K562 (cell line): ENCODE measurements around the gene PARD3. TPM values are rescaled to one million over a fixed set of nuclear protein-coding genes. Genes with fewer than 3 reads are reported as not detected.

Source experiments
- ATAC-seq: fragments of 200-7000 bp; cut with Tn5 transposase; 3 replicates; pipeline ENCODE4 v1.9.1; 2020; ENCODE audit warnings: moderate library complexity
- BruUV-seq: library from RNA; stranded (reverse); fragments of 400-500 nt; replicated peaks from 2 replicates; lab custom pipeline; 2021; lab: Mats Ljungman, UMichigan
- CTCF ChIA-PET: fragments of 300-600 bp; formaldehyde crosslinking; extraction: SDS; loops from one replicate; lab custom pipeline; 2021; ENCODE audit warnings: low intra/inter-chr PET ratio; lab: Yijun Ruan, JAX
- POLR2A ChIA-PET: fragments of 300-600, 350-650 bp; sonication (Branson Sonifier 250); formaldehyde crosslinking; extraction: SDS; loops from one replicate; lab custom pipeline; 2021; ENCODE audit warnings: antibody characterized with exemption, inconsistent platforms; lab: Yijun Ruan, JAX
- DNase-seq, 4 experiments: peaks; one replicate each; pipeline versions ENCODE4 v3.0.0 to v3.0.0-alpha.2; 2011 to 2018; ENCODE audit warnings: low spot score in 3 of 4, mixed read lengths in 3 of 4; ENCODE audit errors: extremely low read depth in 1 of 4
- FAIRE-seq: peaks from 2 replicates; lab custom pipeline; 2011; peaks lifted over from hg19 to GRCh38; lab: Jason Lieb, UNC
- H2AFZ ChIP-seq: 2 replicates; pipeline ENCODE4 v1.6.0; 2011; ENCODE audit warnings: low read depth, low read length, control low read depth, inconsistent platforms
- H3K27ac ChIP-seq: fragments of 200-600 bp; 3 replicates; pipeline ENCODE4 v1.8.0; 2011; ENCODE audit warnings: low read depth, mild to moderate bottlenecking, control low read depth, inconsistent platforms, low read length, moderate library complexity, mixed read lengths; ENCODE audit errors: extremely low read depth
- H3K27me3 ChIP-seq, 2 experiments: fragments of 300-600 bp in 1 of 2; 2 replicates in 1 of 2; 3 replicates in 1 of 2; pipeline versions ENCODE4 v1.6.0 to v1.8.0; 2011; ENCODE audit warnings: inconsistent platforms in 2 of 2, low read length in 2 of 2, mild to moderate bottlenecking in 1 of 2, mixed read lengths in 1 of 2, moderate library complexity in 1 of 2; ENCODE audit not compliant: control insufficient read depth in 2 of 2, insufficient read depth in 2 of 2
- H3K36me3 ChIP-seq: fragments of 300-600 bp; 3 replicates; pipeline ENCODE4 v1.8.0; 2011; ENCODE audit warnings: mild to moderate bottlenecking, low read length, inconsistent platforms; ENCODE audit not compliant: control insufficient read depth, insufficient read depth
- H3K4me1 ChIP-seq, 2 experiments: fragments of 200-600 bp in 1 of 2; replicated peaks in 1 of 2; 2 replicates in 1 of 2; 3 replicates in 1 of 2; pipeline versions ENCODE4 v1.5.1 to v1.8.0; 2011; ENCODE audit warnings: inconsistent platforms in 2 of 2, low read length in 2 of 2, mild to moderate bottlenecking in 1 of 2, mixed read lengths in 1 of 2, moderate library complexity in 1 of 2; ENCODE audit not compliant: control insufficient read depth in 2 of 2, insufficient read depth in 2 of 2
- H3K4me2 ChIP-seq: 2 replicates; pipeline ENCODE4 v1.6.1; 2011; ENCODE audit warnings: low read length, control low read depth, inconsistent platforms, mixed read lengths; ENCODE audit not compliant: insufficient read depth
- H3K4me3 ChIP-seq: fragments of 200-600 bp; sonication (generic), shearing (Covaris generic); 2 replicates; pipeline ENCODE4 v1.5.1; 2016; ENCODE audit warnings: control low read depth, inconsistent platforms
- H3K79me2 ChIP-seq: fragments of 200-600 bp; 3 replicates; pipeline ENCODE4 v1.8.0; 2011; ENCODE audit warnings: low read length, inconsistent platforms; ENCODE audit not compliant: control insufficient read depth, insufficient read depth
- H3K9ac ChIP-seq, 2 experiments: 2 replicates each; pipeline versions ENCODE4 v1.6.0 to v1.6.1; 2011; ENCODE audit warnings: low read depth in 2 of 2, low read length in 2 of 2, control low read depth in 1 of 2, inconsistent platforms in 1 of 2, mild to moderate bottlenecking in 1 of 2, mixed read lengths in 1 of 2; ENCODE audit not compliant: insufficient read depth in 1 of 2
- H3K9me1 ChIP-seq: one replicate; pipeline ENCODE4 v1.6.0; 2011; ENCODE audit warnings: inconsistent platforms, mild to moderate bottlenecking, low read length, moderate library complexity; ENCODE audit not compliant: control insufficient read depth, insufficient read depth
- H3K9me3 ChIP-seq: replicated peaks from 2 replicates; pipeline ENCODE4 v1.5.1; 2011; ENCODE audit warnings: low read depth, low read length, inconsistent platforms; ENCODE audit not compliant: control insufficient read depth, insufficient read depth
- H4K20me1 ChIP-seq: replicated peaks from 2 replicates; pipeline ENCODE4 v1.6.1; 2011; ENCODE audit warnings: low read length, inconsistent platforms, mixed read lengths; ENCODE audit not compliant: control insufficient read depth, insufficient read depth
- GATAD2B ChIP-seq: fragments of 450-650 bp; IDR thresholded peaks from 2 replicates; pipeline ENCODE4 v1.6.1; 2017; ENCODE audit warnings: mild to moderate bottlenecking, borderline replicate concordance
- HINFP ChIP-seq: fragments of 450-650 bp; conservative IDR thresholded peaks from 2 replicates; pipeline ENCODE4 v1.6.1; 2016; ENCODE audit warnings: missing genetic modification characterization, low read depth, mild to moderate bottlenecking, control low read depth, missing compliant biosample characterization
- HNRNPLL ChIP-seq: fragments of 200-400 bp; formaldehyde crosslinking; IDR thresholded peaks from 2 replicates; pipeline ENCODE4 v1.6.1; 2017; ENCODE audit warnings: low read length, low read depth, mild to moderate bottlenecking; ENCODE audit not compliant: poor library complexity, severe bottlenecking
- MBD1 ChIP-seq: fragments of 250-450 bp; sonication (Bioruptor Pico); IDR thresholded peaks from 2 replicates; pipeline ENCODE4 v1.8.0; 2022; ENCODE audit warnings: inconsistent platforms
- MTA2 ChIP-seq: fragments of 450-650 bp; IDR thresholded peaks from 2 replicates; pipeline ENCODE4 v1.6.1; 2016; ENCODE audit warnings: low read depth
- MTA3 ChIP-seq: fragments of 450-650 bp; formaldehyde crosslinking; IDR thresholded peaks from 2 replicates; pipeline ENCODE4 v1.6.1; 2017; ENCODE audit warnings: mild to moderate bottlenecking, borderline replicate concordance
- NRF1 ChIP-seq, 2 experiments: fragments of 450-650 bp; IDR thresholded peaks in 1 of 2; conservative IDR thresholded peaks in 1 of 2; 2 replicates each; pipeline ENCODE4 v1.6.1; 2014; ENCODE audit warnings: mild to moderate bottlenecking in 2 of 2
- PTBP1 ChIP-seq: fragments of 200-400 bp; formaldehyde crosslinking; IDR thresholded peaks from 2 replicates; pipeline ENCODE4 v1.6.1; 2017; ENCODE audit warnings: low read depth, low read length
- SIN3B ChIP-seq: fragments of 450-650 bp; IDR thresholded peaks from 2 replicates; pipeline ENCODE4 v1.6.1; 2017; ENCODE audit warnings: low read depth, mild to moderate bottlenecking, moderate library complexity
- TCF3 ChIP-seq: sonication (generic); formaldehyde crosslinking; IDR thresholded peaks from 2 replicates; pipeline ENCODE4 v1.4.0; 2020; ENCODE audit warnings: mild to moderate bottlenecking, missing genetic modification reagents
- ZNF124 ChIP-seq: sonication (generic); formaldehyde crosslinking; IDR thresholded peaks from 2 replicates; pipeline ENCODE4 v1.8.1; 2022; ENCODE audit warnings: missing genetic modification reagents
- ZNF766 ChIP-seq: fragments of 200-800 bp; sonication (Bioruptor generic); conservative IDR thresholded peaks from 2 replicates; pipeline ENCODE4 v1.6.1; 2016; ENCODE audit warnings: missing genetic modification characterization, missing compliant biosample characterization
- WGBS: fragments of 100-300 bp; shearing (Covaris generic); methylation state at CpG from one replicate; pipeline ENCODE4 v1.1.6; 2016; ENCODE audit warnings: low coverage, mixed read lengths; ENCODE audit not compliant: insufficient coverage; ENCODE audit errors: missing lambda C conversion rate; 5-methylcytosine and 5-hydroxymethylcytosine counted together
- in situ Hi-C: fragments of 300-500 bp; cut with MboI; formaldehyde crosslinking; loops from 4 replicates; pipeline ENCODE4 v1.15.0; 2018; ENCODE audit warnings: inconsistent platforms, mixed read lengths
- intact Hi-C: fragments of 100-400 bp; cut with micrococcal nuclease; formaldehyde crosslinking; loops from 2 replicates; pipeline ENCODE4 v1.14.2; 2022
- polyA plus RNA-seq, 8 experiments: library from polyadenylated mRNA; depleted of rRNA in 4 of 8; stranded (reverse) in 5 of 8; unstranded in 3 of 8; fragments of >200 nt; fragmentation: Nextera tagmentation in 2 of 8; fragmentation: Illumina TruSeq in 1 of 8; extraction: Ambion mirVana in 2 of 8; extraction: Trizol in 1 of 8; gene quantifications; 2 replicates each; pipeline versions ENCODE4 v1.2.1 to v1.2.3, GENCODE V29; 2011 to 2014; ENCODE audit warnings: inconsistent platforms in 1 of 8, missing spikeins in 1 of 8
- total RNA-seq, 7 experiments: library from RNA; depleted of rRNA in 6 of 7; stranded (reverse); fragments of >200 nt in 6 of 7; fragmentation: Illumina TruSeq in 2 of 7; extraction: Trizol in 2 of 7; gene quantifications; 2 replicates each; pipeline versions ENCODE4 v1.2.1 to v1.2.3, GENCODE V29; 2011 to 2021; ENCODE audit warnings: low replicate concordance in 1 of 7

Gene PARD3
- total and polyA plus RNA-seq, 9 of the 15 experiments (the other 6 are each of a cell fraction or from before 2014, with no cell fraction given), result 2.7 to 11.7 (median 7.7) TPM

- no peaks in the 10 kb centered on the region for H3K36me3 ChIP-seq
- ATAC-seq, result no peak
- 0 out of 2 replicates have a peak, but pooled peaks cover 17% of the 10 kb centered on the region for H4K20me1 ChIP-seq
- H3K79me2 ChIP-seq, result no peaks in the 10 kb centered on the region
- no peak overlapping the region for H3K9ac ChIP-seq
- H3K4me2 ChIP-seq, result no peak overlapping the region
- H3K4me1 ChIP-seq, result no peaks in the 10 kb centered on the region
- CTCF ChIA-PET, result no interaction called here
- BruUV-seq, result no TSS peak
- POLR2A ChIA-PET, result no interaction called here
- TF ChIP-seq PTBP1 (no peak), SIN3B (no peak), MBD1 (no peak), NRF1 (conservative IDR thresholded peaks at IDR 0.05 in 1 of 2, IDR thresholded peaks at IDR 0.05 in 1 of 2) (no peak), ZNF124 (CRISPR knock-in tag) (no peak), MTA3 (no peak), HNRNPLL (no peak), HINFP (tag) (no peak), MTA2 (no peak), GATAD2B (no peak), ZNF766 (no peak), TCF3 (CRISPR knock-in tag) (no peak)
- TF ChIP-seq, all 486 proteins: peak for 0
- H2AFZ ChIP-seq, result no peak overlapping the region
- no peak overlapping the region for H3K27ac ChIP-seq
- H3K9me3 ChIP-seq, result no peaks in the 10 kb centered on the region
- FAIRE-seq (no peak), DNase-seq (no peak)
- H3K27me3 ChIP-seq, result peaks cover 0 to 7% of the 10 kb centered on the region in 2 experiments; a peak in 3 of 5 replicates
- no peaks in the 10 kb centered on the region for H3K9me1 ChIP-seq
- in situ Hi-C loops, result no loop called here
- WGBS, result 0% methylated on average over 3 of the region's 3 CpGs
- intact Hi-C loops, result no loop called here
- H3K4me3 ChIP-seq, result no peak overlapping the region
Measured at GRCh38 chr10:34654211-34654610, 160.9 kb downstream of the PARD3 start.
